Measurements from ENCODE around the gene KRT74. TPM values are rescaled to one million over a fixed set of nuclear protein-coding genes. Genes with fewer than 3 reads are reported as not detected.

KRT74 gene
- total RNA-seq, 4 donors from 2014 or later, result not detected

DNA sequence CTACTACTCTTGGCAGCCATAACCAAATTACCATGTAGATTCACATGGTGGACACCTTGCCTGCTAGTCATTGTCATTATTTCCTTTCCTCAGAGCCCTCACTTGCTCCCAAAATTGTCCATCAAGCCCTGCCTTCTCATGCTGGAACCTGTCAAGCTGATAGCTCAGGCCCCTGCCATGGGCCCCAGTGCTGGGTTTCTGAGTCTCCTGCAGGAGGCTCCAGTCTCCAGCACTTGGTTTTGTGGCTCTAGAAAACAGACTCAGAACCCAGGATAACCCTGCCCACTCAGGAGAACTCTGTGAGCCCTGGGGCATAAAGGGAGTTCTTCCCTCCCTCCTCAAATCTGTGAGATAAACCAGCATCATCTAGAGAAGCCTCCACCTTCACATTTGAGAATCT is 31.5 kb downstream of the KRT74 start:
- no peaks in the 10 kb centered on the region for H3K4me1 ChIP-seq
- no peak overlapping the region for H3K27ac ChIP-seq
- H3K4me3 ChIP-seq, result no peak overlapping the region
- no peaks in the 10 kb centered on the region for H3K36me3 ChIP-seq
- TF ChIP-seq CTCF (IDR thresholded peaks at IDR 0.05) (no peak), POLR2A (IDR thresholded peaks at IDR 0.05) (no peak)
- no peaks in the 10 kb centered on the region for H3K27me3 ChIP-seq
- no peaks in the 10 kb centered on the region for H3K9me3 ChIP-seq
- no peak for DNase-seq

- H3K27ac ChIP-seq, result no peak overlapping the region
- no peak overlapping the region for H3K4me3 ChIP-seq
- H3K9me3 ChIP-seq, result no peaks in the 10 kb centered on the region
- TF ChIP-seq CTCF (IDR thresholded peaks at IDR 0.05) (no peak), POLR2A (IDR thresholded peaks at IDR 0.05) (no peak)
- no peak for DNase-seq
- no peaks in the 10 kb centered on the region for H3K4me1 ChIP-seq
- no peaks in the 10 kb centered on the region for H3K27me3 ChIP-seq
- no peaks in the 10 kb centered on the region for H3K36me3 ChIP-seq
These were observed 31.9 kb downstream of the KRT74 start for GRCh38 chr12:52541709-52542108.

GRCh38 chr12:52540531-52540930 is 33.1 kb downstream of the KRT74 start:
- Histone ChIP-seq H3K36me3 (no peaks in the 10 kb centered on the region), H3K9me3 (no peaks in the 10 kb centered on the region), H3K27me3 (no peaks in the 10 kb centered on the region), H3K4me3 (no peak overlapping the region), H3K27ac (no peak overlapping the region), H3K4me1 (no peaks in the 10 kb centered on the region)
- DNase-seq, result no peak
- TF ChIP-seq POLR2A (IDR thresholded peaks at IDR 0.05) (no peak), CTCF (IDR thresholded peaks at IDR 0.05) (no peak)

- no peak for DNase-seq
- TF ChIP-seq POLR2A (IDR thresholded peaks at IDR 0.05), result no peak
- no peak for TF ChIP-seq CTCF (IDR thresholded peaks at IDR 0.05)
- no peaks in the 10 kb centered on the region for H3K4me1 ChIP-seq
- no peak overlapping the region for H3K27ac ChIP-seq
- no peaks in the 10 kb centered on the region for H3K36me3 ChIP-seq
- H3K27me3 ChIP-seq, result no peaks in the 10 kb centered on the region
- H3K9me3 ChIP-seq, result no peaks in the 10 kb centered on the region
- no peak overlapping the region for H3K4me3 ChIP-seq
These were observed 33.8 kb downstream of the KRT74 start for GRCh38 chr12:52539821-52540173.

DNA sequence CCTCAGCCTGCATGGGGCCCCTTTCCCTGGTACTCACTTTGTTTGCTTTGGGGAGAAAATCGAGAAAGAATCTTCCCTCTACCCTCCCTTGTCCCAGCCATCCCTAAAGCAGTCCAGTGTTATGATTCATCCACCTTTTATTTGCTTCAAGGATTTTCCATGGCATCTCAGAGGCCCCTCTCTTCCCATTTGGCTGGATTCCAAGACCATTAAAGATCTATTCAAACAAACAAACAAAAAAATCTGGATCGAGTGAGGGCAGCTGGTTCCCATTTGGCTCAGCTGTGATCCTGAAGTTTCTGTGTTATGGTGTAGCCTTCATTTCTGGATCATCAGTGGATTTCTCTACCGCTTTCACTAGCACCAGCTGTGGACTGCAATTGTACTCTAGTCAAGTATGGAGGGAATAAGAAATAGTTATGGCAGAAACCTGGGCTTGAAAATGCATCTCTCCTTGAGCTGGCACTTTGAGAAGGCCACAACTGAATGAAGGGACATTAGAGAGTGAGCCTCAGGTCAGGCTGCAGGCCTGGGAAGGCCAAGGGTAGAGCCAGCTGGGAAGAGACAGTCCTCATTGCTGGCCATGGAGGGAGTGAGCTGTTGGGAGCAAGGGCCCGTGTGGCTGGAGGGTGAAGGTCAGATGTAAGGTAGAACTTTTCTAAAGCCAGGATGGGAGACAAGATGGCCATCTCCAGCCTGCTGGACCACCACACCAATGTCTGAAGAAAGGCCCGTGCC is 34.4 kb downstream of the KRT74 start:
- Histone ChIP-seq H3K9me3 (no peaks in the 10 kb centered on the region), H3K4me1 (no peaks in the 10 kb centered on the region), H3K27ac (no peak overlapping the region), H3K4me3 (no peak overlapping the region), H3K36me3 (no peaks in the 10 kb centered on the region), H3K27me3 (no peaks in the 10 kb centered on the region)
- no peak for DNase-seq
- no peak for TF ChIP-seq POLR2A (IDR thresholded peaks at IDR 0.05)
- TF ChIP-seq CTCF (IDR thresholded peaks at IDR 0.05), result no peak

DNA sequence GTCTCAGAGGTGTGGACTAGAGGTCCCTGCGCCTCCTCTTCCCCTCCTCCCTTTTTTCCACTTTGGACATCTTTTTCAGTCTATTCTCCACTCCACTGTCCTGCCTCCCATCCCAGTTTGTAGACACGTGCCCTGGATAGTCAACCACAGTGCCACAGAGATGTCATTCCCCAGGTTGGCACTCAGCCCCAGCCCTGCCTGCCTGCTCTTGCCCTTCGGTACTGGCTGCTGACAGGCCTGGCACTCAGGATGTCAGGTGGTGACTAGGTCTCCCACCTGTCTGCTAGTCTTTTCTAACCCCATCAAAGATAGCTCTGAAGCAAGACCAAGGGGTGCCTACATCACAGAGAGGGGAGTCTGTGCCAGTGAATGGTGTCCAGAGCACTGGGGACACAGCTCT is 36.5 kb downstream of the KRT74 start:
- Histone ChIP-seq H3K4me3 (no peak overlapping the region), H3K4me1 (no peaks in the 10 kb centered on the region), H3K9me3 (no peaks in the 10 kb centered on the region), H3K27me3 (no peaks in the 10 kb centered on the region), H3K27ac (no peak overlapping the region), H3K36me3 (no peaks in the 10 kb centered on the region)
- TF ChIP-seq POLR2A (IDR thresholded peaks at IDR 0.05) (no peak), CTCF (IDR thresholded peaks at IDR 0.05) (no peak)
- DNase-seq, result no peak

All from Peyer's patch (tissue), 4 donors.